H9 (cell line): ENCODE results near the gene RELL1. TPM values are rescaled to one million over a fixed set of nuclear protein-coding genes. Genes with fewer than 3 reads are reported as not detected.
A peak's percentile ranks its signal among the peaks of the same experiment; 100 is the strongest.

Experiments used
- DNase-seq: peaks from one replicate; pipeline ENCODE4 v3.0.0-alpha.2; 2017
- H2AFZ ChIP-seq: one replicate; pipeline ENCODE4 v1.6.1; 2013; ENCODE audit warnings: mild to moderate bottlenecking, low read length, control low read depth, moderate library complexity
- H2AK5ac ChIP-seq: 2 replicates; pipeline ENCODE4 v1.6.1; 2013; ENCODE audit warnings: low read length, control low read depth, mixed read lengths; ENCODE audit not compliant: insufficient read length
- H2BK120ac ChIP-seq: one replicate; pipeline ENCODE4 v1.6.1; 2013; ENCODE audit warnings: low read depth, mild to moderate bottlenecking, low read length, control low read depth, inconsistent platforms; ENCODE audit not compliant: poor library complexity, severe bottlenecking
- H2BK12ac ChIP-seq: 2 replicates; pipeline ENCODE4 v1.6.1; 2013; ENCODE audit warnings: low read length, control low read depth, mixed read lengths, low read depth; ENCODE audit not compliant: insufficient read length
- H2BK15ac ChIP-seq: 2 replicates; pipeline ENCODE4 v1.6.1; 2013; ENCODE audit warnings: low read depth, low read length, control low read depth
- H2BK20ac ChIP-seq: one replicate; pipeline ENCODE4 v1.6.1; 2013; ENCODE audit warnings: low read depth, mild to moderate bottlenecking, low read length, control low read depth, inconsistent platforms; ENCODE audit not compliant: poor library complexity, severe bottlenecking
- H2BK5ac ChIP-seq: 2 replicates; pipeline ENCODE4 v1.6.1; 2013; ENCODE audit warnings: low read length, control low read depth, mixed read lengths; ENCODE audit not compliant: insufficient read length
- H3K14ac ChIP-seq: 2 replicates; pipeline ENCODE4 v1.6.1; 2013; ENCODE audit warnings: low read length, control low read depth; ENCODE audit not compliant: insufficient read depth
- H3K18ac ChIP-seq: 2 replicates; pipeline ENCODE4 v1.6.1; 2013; ENCODE audit warnings: low read depth, mild to moderate bottlenecking, mixed read lengths, low read length, control low read depth; ENCODE audit not compliant: insufficient read length
- H3K23ac ChIP-seq: 2 replicates; pipeline ENCODE4 v1.6.1; 2013; ENCODE audit warnings: low read length, control low read depth, mixed read lengths, low read depth; ENCODE audit not compliant: insufficient read length
- H3K23me2 ChIP-seq: 2 replicates; pipeline ENCODE4 v1.6.1; 2013; ENCODE audit warnings: low read depth, mild to moderate bottlenecking, mixed read lengths, low read length, control low read depth; ENCODE audit not compliant: insufficient read length, poor library complexity, severe bottlenecking
- H3K27ac ChIP-seq: 2 replicates; pipeline ENCODE4 v1.5.1; 2013; ENCODE audit warnings: low read length, control low read depth, mixed read lengths, low read depth; ENCODE audit not compliant: insufficient read length
- H3K27me3 ChIP-seq: 2 replicates; pipeline ENCODE4 v1.6.1; 2013; ENCODE audit warnings: low read length, control low read depth, inconsistent platforms; ENCODE audit not compliant: insufficient read depth
- H3K4ac ChIP-seq: 2 replicates; pipeline ENCODE4 v1.6.1; 2013; ENCODE audit warnings: low read depth, mild to moderate bottlenecking, control low read depth, inconsistent platforms, low read length, moderate library complexity
- H3K4me1 ChIP-seq: 2 replicates; pipeline ENCODE4 v1.6.1; 2013; ENCODE audit warnings: low read length, control low read depth, inconsistent platforms; ENCODE audit not compliant: insufficient read depth
- H3K4me2 ChIP-seq: 2 replicates; pipeline ENCODE4 v1.6.1; 2013; ENCODE audit warnings: low read length, control low read depth, mixed read lengths; ENCODE audit not compliant: insufficient read length, insufficient read depth
- H3K56ac ChIP-seq: 2 replicates; pipeline ENCODE4 v1.6.1; 2013; ENCODE audit warnings: low read depth, mild to moderate bottlenecking, mixed read lengths, low read length, control low read depth; ENCODE audit not compliant: insufficient read length
- H3K79me1 ChIP-seq: 2 replicates; pipeline ENCODE4 v1.6.1; 2013; ENCODE audit warnings: low read depth, mild to moderate bottlenecking, moderate library complexity, low read length, control low read depth, inconsistent platforms; ENCODE audit not compliant: insufficient read depth, poor library complexity, severe bottlenecking
- H3K79me2 ChIP-seq: 2 replicates; pipeline ENCODE4 v1.6.1; 2013; ENCODE audit warnings: low read length, control low read depth, inconsistent platforms; ENCODE audit not compliant: insufficient read depth
- H3K9ac ChIP-seq: 2 replicates; pipeline ENCODE4 v1.6.1; 2013; ENCODE audit warnings: low read length, control low read depth, mixed read lengths; ENCODE audit not compliant: insufficient read length; ENCODE audit errors: extremely low read depth
- H3K9me3 ChIP-seq: one replicate; pipeline ENCODE4 v1.6.1; 2013; ENCODE audit warnings: low read depth, low read length, inconsistent platforms; ENCODE audit not compliant: control insufficient read depth
- H3T11ph ChIP-seq: one replicate; pipeline ENCODE4 v1.6.1; 2013; ENCODE audit warnings: mild to moderate bottlenecking, low read length, control low read depth, inconsistent platforms
- H4K20me1 ChIP-seq: one replicate; pipeline ENCODE4 v1.6.1; 2013; ENCODE audit not compliant: control insufficient read depth, insufficient read length, insufficient read depth
- H4K5ac ChIP-seq: 2 replicates; pipeline ENCODE4 v1.6.1; 2013; ENCODE audit warnings: low read depth, mild to moderate bottlenecking, mixed read lengths, low read length, control low read depth; ENCODE audit not compliant: insufficient read length
- H4K8ac ChIP-seq: replicated peaks from 2 replicates; pipeline ENCODE4 v1.6.1; 2013; ENCODE audit warnings: low read length, control low read depth, mixed read lengths, low read depth; ENCODE audit not compliant: insufficient read length
- H4K91ac ChIP-seq: 2 replicates; pipeline ENCODE4 v1.6.1; 2013; ENCODE audit warnings: low read depth, mild to moderate bottlenecking, moderate library complexity, mixed read lengths, low read length, control low read depth; ENCODE audit not compliant: insufficient read length
- H3K27ac Mint-ChIP-seq, 3 experiments: 2 replicates in 2 of 3; 3 replicates in 1 of 3; pipeline ENCODE4 v1.8.0; 2020 to 2021; ENCODE audit warnings: mixed read lengths in 3 of 3, mild to moderate bottlenecking in 1 of 3, moderate library complexity in 1 of 3
- H3K27me3 Mint-ChIP-seq: 2 replicates; pipeline ENCODE4 v1.8.0; 2021; ENCODE audit warnings: low read depth, mild to moderate bottlenecking, moderate library complexity, mixed read lengths
- H3K36me3 Mint-ChIP-seq, 3 experiments: 2 replicates in 2 of 3; 3 replicates in 1 of 3; pipeline ENCODE4 v1.8.0; 2020 to 2021; ENCODE audit warnings: low read depth in 3 of 3, mixed read lengths in 3 of 3; ENCODE audit not compliant: insufficient read depth in 1 of 3
- H3K4me1 Mint-ChIP-seq, 2 experiments: 2 replicates each; pipeline ENCODE4 v1.8.0; 2020; ENCODE audit warnings: mixed read lengths in 2 of 2
- H3K4me3 Mint-ChIP-seq, 2 experiments: 2 replicates in 1 of 2; 3 replicates in 1 of 2; pipeline ENCODE4 v1.8.0; 2020 to 2021; ENCODE audit warnings: mild to moderate bottlenecking in 2 of 2, mixed read lengths in 2 of 2, moderate library complexity in 1 of 2
- H3K9me3 Mint-ChIP-seq, 2 experiments: 2 replicates in 1 of 2; 3 replicates in 1 of 2; pipeline ENCODE4 v1.8.0; 2020; ENCODE audit warnings: mild to moderate bottlenecking in 2 of 2, mixed read lengths in 2 of 2, moderate library complexity in 1 of 2
- WGBS: extraction: QIAGEN DNeasy Blood & Tissue Kit; methylation state at CpG from one replicate; pipeline ENCODE4 v1.1.7; 2013; ENCODE audit warnings: missing lambda C conversion rate, low lambda C conversion rate, mixed read lengths; ENCODE audit not compliant: insufficient read length; ENCODE audit errors: extremely low coverage; 5-methylcytosine and 5-hydroxymethylcytosine counted together
- total RNA-seq: library from RNA; stranded (reverse); gene quantifications from 2 replicates; pipeline ENCODE4 v1.2.1, GENCODE V29; 2021
- TF ChIP-seq, protein P1 (sequence below): fragments of 200-600 bp; sonication (generic); conservative IDR thresholded peaks from 3 replicates; pipeline ENCODE4 v1.8.0; 2021; ENCODE audit warnings: antibody characterized with exemption, mild to moderate bottlenecking

Gene RELL1
- total RNA-seq, 1 experiment from 2014 or later: 10.8 TPM

DNA sequence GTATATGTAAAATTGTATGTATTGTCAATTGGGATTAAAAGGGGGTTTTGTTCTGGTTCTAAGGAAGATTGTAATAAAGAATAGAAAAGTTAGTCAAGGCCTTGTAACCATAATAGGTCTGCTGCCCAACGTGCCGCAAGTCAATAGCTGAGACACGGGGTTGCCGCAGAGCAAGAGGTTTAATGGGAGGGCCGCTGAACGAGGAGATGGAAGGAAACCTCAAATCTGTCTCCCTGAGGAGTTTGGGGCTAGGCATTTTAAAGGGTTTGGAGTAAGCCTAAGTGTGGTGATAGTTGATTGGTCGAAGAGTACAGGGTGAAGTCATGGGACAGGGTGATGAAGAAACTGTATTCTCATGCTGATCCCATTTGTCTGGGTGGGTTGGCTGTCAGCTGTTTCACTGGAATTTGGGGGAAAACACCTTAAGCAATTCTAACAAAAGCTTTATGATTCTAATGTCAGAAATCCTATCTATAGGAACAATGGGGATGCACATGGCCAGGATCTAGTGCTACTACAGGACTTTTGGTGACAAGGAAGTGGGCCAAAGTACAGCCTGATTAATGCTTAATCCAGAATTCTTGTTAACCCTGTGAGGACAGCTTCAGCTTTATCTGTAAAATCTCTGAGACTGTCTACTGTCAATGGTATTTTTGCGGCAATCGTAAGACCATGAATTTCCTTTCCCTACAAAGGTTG is 86.9 kb downstream of the RELL1 start:
- no peak overlapping the region for H3T11ph ChIP-seq
- no peak overlapping the region for H3K56ac ChIP-seq
- H3K23ac ChIP-seq: no peak overlapping the region
- no peak overlapping the region for H2BK15ac ChIP-seq
- no peaks in the 10 kb centered on the region for H3K9me3 ChIP-seq
- peaks cover 4% of the 10 kb centered on the region; the same call in 1 of the 2 replicates for H3K4me1 ChIP-seq
- H3K14ac ChIP-seq: no peak overlapping the region
- H3K9ac ChIP-seq: no peak overlapping the region
- Mint-ChIP-seq H3K4me1 (peaks cover 11 to 16% of the 10 kb centered on the region in 2 experiments), H3K27ac (peak overlapping the region in 1 of 3 experiments; percentile 9; a peak in 2 of 7 replicates), H3K4me3 (no peak overlapping the region), H3K36me3 (no peaks in the 10 kb centered on the region), H3K9me3 (no peaks in the 10 kb centered on the region), H3K27me3 (no peaks in the 10 kb centered on the region)
- WGBS: no CpG with 5 or more reads among the region's 9 CpGs
- no peaks in the 10 kb centered on the region for H3K23me2 ChIP-seq
- H4K20me1 ChIP-seq: no peaks in the 10 kb centered on the region
- no peak overlapping the region for H3K18ac ChIP-seq
- H2BK20ac ChIP-seq: no peak overlapping the region
- H3K79me1 ChIP-seq: no peaks in the 10 kb centered on the region
- no peak overlapping the region for H2BK12ac ChIP-seq
- H3K27ac ChIP-seq: no peak overlapping the region
- no peak overlapping the region for H4K91ac ChIP-seq
- no peak overlapping the region for H2AK5ac ChIP-seq
- H3K27me3 ChIP-seq: no peaks in the 10 kb centered on the region
- no peak overlapping the region for H2BK120ac ChIP-seq
- no peak overlapping the region for H2BK5ac ChIP-seq
- H4K8ac ChIP-seq: no peak overlapping the region
- no peak overlapping the region for H3K4ac ChIP-seq
- H3K4me2 ChIP-seq: no peak overlapping the region
- TF ChIP-seq, protein P1, sequence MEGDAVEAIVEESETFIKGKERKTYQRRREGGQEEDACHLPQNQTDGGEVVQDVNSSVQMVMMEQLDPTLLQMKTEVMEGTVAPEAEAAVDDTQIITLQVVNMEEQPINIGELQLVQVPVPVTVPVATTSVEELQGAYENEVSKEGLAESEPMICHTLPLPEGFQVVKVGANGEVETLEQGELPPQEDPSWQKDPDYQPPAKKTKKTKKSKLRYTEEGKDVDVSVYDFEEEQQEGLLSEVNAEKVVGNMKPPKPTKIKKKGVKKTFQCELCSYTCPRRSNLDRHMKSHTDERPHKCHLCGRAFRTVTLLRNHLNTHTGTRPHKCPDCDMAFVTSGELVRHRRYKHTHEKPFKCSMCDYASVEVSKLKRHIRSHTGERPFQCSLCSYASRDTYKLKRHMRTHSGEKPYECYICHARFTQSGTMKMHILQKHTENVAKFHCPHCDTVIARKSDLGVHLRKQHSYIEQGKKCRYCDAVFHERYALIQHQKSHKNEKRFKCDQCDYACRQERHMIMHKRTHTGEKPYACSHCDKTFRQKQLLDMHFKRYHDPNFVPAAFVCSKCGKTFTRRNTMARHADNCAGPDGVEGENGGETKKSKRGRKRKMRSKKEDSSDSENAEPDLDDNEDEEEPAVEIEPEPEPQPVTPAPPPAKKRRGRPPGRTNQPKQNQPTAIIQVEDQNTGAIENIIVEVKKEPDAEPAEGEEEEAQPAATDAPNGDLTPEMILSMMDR: no peak
- no peak overlapping the region for H4K5ac ChIP-seq
- H2AFZ ChIP-seq: no peak overlapping the region
- no peak for DNase-seq
- no peaks in the 10 kb centered on the region for H3K79me2 ChIP-seq
